Skeletal muscle cell (primary cell): ENCODE data around the gene MSMP.
A peak's percentile ranks its signal among the peaks of the same experiment; 100 is the strongest.

Source experiments
- DNase-seq: peaks from one replicate; pipeline ENCODE4 v3.0.0-alpha.2; 2010; ENCODE audit warnings: low read depth
- H3K4me3 ChIP-seq: 2 replicates; pipeline ENCODE4 v1.5.1; 2011; ENCODE audit warnings: low read depth, mild to moderate bottlenecking, control low read depth, low read length, moderate library complexity

Gene MSMP

GRCh38 chr9:35729101-35729500, 25.0 kb downstream of the MSMP start:
- DNase-seq = no peak
- H3K4me3 ChIP-seq = peak overlapping the region; percentile 90

GRCh38 chr9:35728041-35728971, 25.8 kb downstream of the MSMP start:
- H3K4me3 ChIP-seq = peak overlapping the region; percentile 90
- DNase-seq = peak; percentile 71

- no peak for DNase-seq
- peak overlapping the region; percentile 90 for H3K4me3 ChIP-seq
These were observed 26.4 kb downstream of the MSMP start for GRCh38 chr9:35727676-35728040.

- no peak for DNase-seq
- H3K4me3 ChIP-seq = no peak overlapping the region
These were observed 27.1 kb downstream of the MSMP start for GRCh38 chr9:35726931-35727330.

- no peak overlapping the region for H3K4me3 ChIP-seq
- DNase-seq = no peak
These were observed 28.7 kb downstream of the MSMP start for GRCh38 chr9:35725362-35725761.

- DNase-seq = no peak
These were observed 30.2 kb downstream of the MSMP start for GRCh38 chr9:35723908-35724307.

GRCh38 chr9:35723426-35723825, 30.6 kb downstream of the MSMP start:
- DNase-seq = no peak

More at GRCh38 chr9:35723908-35724307, 30.2 kb downstream of the MSMP start:
- no peak overlapping the region for H3K4me3 ChIP-seq

GRCh38 chr9:35719546-35719945, 34.5 kb downstream of the MSMP start:
- DNase-seq = no peak

More at GRCh38 chr9:35723426-35723825, 30.6 kb downstream of the MSMP start:
- H3K4me3 ChIP-seq = no peak overlapping the region

GRCh38 chr9:35718721-35719511, 35.2 kb downstream of the MSMP start:
- H3K4me3 ChIP-seq = no peak overlapping the region

More at GRCh38 chr9:35719546-35719945, 34.5 kb downstream of the MSMP start:
- H3K4me3 ChIP-seq = no peak overlapping the region

GRCh38 chr9:35717132-35717870, 36.8 kb downstream of the MSMP start:
- no peak overlapping the region for H3K4me3 ChIP-seq
- no peak for DNase-seq

More at GRCh38 chr9:35718721-35719511, 35.2 kb downstream of the MSMP start:
- no peak for DNase-seq

- H3K4me3 ChIP-seq = no peak overlapping the region
- DNase-seq = no peak
These were observed 37.8 kb downstream of the MSMP start for GRCh38 chr9:35716230-35716629.

- DNase-seq = no peak
- H3K4me3 ChIP-seq = no peak overlapping the region
These were observed 39.4 kb downstream of the MSMP start for GRCh38 chr9:35714579-35715252.

GRCh38 chr9:35714123-35714522, 40.0 kb downstream of the MSMP start:
- no peak overlapping the region for H3K4me3 ChIP-seq
- no peak for DNase-seq

GRCh38 chr9:35713578-35713977, 40.5 kb downstream of the MSMP start:
- no peak overlapping the region for H3K4me3 ChIP-seq
- no peak for DNase-seq

GRCh38 chr9:35712762-35713400, 41.2 kb downstream of the MSMP start:
- no peak overlapping the region for H3K4me3 ChIP-seq
- DNase-seq = no peak

GRCh38 chr9:35711501-35712428, 42.3 kb downstream of the MSMP start:
- no peak overlapping the region for H3K4me3 ChIP-seq
- no peak for DNase-seq

GRCh38 chr9:35710818-35711500, 43.1 kb downstream of the MSMP start:
- no peak for DNase-seq

More at GRCh38 chr9:35710818-35711500, 43.1 kb downstream of the MSMP start:
- no peak overlapping the region for H3K4me3 ChIP-seq
